ENCODE measurements around the gene MTG2.

Gene MTG2

DNA sequence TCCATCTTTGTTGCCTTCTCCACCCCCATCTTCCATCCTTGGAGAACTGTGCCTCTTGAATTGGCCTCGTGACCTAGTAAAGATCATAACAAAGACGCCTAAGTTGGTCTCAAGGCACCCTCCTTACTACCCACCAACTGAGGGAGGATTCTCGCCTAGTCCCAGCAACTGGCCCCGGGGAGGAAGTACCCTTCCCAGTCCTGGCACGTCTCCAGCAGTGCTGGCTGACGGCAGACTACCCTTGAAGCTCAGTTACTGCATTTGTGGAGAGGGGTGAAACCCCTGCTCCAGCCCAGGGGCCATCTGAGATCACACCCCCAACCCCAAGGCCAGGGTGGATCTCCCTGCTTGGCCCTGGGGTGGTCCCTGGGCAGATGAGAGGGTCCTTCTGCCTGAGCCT is 53.4 kb downstream of the MTG2 start:
- FAIRE-seq = no peak

DNA sequence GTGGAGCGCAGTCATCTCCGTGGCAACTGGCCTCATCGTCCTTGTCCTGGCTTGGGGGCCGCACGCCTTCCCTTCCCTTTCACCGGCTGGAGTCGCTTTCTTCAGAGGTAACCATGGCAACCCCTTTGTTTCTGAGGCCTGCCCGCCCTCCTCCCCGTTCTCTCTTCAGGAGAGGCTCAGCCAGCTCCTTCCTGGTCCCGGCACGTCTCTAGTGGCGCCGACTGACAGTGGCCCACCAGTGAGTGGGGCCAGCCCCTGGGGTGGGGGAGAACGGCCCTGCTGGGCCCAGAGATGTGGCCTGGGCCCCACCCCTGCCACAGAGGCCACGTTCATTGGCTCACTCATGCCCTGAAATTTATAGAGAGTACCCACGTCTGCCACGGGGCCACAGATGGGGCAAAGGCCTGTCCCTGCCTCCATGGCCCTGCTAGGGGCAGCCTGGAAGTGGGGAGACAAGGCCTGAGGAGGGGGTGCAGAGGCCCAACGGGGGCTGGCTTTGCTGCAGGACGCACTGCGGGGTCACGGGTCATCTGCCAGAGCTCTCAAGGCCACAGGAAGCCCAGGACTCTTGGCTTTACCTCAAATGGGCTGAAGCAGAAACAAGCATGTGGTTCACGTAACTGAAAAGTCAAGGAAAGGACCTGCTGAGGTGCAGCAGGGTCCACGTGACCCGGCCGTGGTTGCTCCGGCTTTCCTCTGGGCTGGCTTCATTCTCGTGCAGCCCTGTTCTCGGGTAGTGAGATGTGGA is 54.1 kb downstream of the MTG2 start:
- no peak for FAIRE-seq

DNA sequence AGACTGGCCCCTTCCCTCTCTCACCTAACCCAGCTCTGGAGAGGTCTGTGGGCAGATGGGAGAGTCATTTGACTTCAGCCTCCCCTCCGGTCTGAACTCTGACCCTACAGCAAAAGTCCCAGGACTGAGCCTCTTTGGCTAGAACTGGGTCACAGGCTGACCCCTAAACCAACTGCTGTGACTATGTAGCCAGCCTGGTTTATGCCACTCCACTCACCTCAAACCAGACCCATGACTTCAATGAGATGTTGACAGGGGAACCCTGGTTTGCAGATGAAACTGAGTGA is 54.6 kb downstream of the MTG2 start:
- no peak for FAIRE-seq

DNA sequence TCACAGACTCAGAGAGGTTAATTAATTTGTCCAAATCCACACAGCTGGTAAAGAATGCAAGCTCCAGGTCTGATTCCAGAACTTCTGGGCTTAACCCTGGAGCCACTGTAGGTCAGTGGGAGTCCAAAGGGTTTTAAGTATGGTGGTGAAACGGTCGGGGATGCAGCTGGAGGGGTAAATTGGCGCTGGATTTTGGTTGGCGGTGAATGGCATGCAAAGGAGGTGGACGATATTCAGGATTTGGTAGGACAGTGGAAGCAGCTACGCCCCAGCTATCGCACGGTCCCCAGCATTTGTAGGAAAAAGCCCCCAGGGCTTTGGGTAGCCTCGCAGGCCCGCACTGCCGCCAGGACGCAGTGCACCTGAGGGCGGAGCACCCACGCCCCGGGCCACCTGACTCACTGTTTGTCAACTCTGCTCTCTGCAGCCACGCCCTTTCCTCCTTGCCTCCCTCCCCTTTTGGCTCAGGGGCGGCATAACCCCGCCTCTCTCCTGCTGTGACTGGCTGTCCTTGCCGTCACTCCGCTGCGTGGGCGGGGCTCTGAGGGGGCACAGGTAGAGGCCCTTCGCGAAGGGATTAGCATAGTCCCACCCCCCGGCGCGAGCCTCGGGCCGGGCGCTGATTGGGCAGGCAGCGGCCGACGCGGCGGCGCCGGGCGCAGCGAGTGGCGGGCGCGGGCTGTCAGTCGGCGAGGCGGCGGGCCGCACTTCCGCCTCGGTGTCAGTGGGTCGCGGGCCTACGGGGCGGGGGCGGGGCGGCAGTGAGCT is 55.2 kb downstream of the MTG2 start, which contains the start of gene OSBPL2:
TSS of gene OSBPL2 (plus strand) at position 721 of the 768 bp plus-strand sequence. CDS start 17,664 bp downstream, outside the sequence.
- peak; percentile 96 for FAIRE-seq

DNA sequence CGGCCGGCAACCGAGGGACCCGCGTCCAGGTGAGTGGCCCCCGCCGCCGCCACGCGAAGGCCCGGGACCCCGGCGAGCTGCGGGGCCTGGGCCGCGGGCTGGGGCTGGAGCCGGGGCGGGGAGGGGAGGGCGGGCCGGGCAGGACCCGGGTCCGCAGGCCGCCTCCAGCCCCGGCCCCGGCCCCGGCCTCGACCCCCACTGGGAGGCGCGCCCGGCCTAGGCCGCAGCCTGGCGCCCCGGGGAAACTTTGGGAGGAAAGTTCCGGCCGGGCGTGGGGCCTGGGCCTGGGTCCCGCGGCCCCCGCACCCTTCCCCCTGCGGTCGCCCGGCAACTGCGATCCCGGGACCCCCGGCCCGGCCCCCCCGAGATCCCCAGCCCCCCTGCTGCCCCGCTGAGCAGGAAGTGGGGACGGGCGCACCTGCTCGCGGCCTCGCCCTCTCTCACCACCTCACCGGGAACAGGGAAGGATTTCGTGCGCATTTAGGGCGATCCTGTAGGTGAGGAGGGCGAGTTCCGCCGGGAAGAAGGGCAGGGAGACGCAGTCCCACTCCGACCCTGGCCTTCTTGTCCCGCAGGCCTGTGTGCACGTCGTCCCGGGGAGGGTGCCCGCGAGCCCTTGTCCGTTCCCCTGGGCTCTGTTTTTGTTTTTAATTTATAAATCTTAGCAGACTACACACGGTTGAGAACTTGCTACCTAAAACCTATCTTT is 55.9 kb downstream of the MTG2 start:
- no peak for FAIRE-seq

DNA sequence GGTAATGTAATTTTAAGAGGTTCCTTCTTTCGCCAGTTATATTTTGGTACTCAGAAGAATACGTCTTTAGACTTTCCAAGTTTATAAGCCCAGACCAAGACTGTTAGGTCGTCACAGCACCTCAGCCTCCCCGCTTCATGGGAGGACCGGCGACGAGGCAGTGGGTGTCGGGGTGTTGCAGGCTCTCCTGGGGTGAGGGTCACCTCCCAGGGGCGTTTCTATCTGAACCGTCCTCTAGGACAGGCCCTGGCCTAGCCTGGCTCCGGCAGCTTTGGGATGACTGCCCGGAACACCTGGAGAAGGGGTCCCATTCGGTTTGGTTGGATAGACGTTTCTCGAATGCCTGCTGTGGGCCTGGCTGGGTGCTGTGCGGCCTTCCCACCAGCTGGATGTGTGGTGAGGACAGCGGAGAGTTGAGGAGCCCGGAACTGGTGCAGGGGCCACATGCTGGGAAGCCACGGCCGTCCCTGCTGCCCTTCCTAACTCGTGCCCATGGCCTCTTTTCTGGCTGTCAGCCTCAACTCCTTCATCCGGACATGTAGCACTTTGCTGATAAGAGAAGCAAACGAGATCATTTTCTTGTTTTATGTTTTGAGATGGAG is 56.6 kb downstream of the MTG2 start:
- FAIRE-seq = no peak

DNA sequence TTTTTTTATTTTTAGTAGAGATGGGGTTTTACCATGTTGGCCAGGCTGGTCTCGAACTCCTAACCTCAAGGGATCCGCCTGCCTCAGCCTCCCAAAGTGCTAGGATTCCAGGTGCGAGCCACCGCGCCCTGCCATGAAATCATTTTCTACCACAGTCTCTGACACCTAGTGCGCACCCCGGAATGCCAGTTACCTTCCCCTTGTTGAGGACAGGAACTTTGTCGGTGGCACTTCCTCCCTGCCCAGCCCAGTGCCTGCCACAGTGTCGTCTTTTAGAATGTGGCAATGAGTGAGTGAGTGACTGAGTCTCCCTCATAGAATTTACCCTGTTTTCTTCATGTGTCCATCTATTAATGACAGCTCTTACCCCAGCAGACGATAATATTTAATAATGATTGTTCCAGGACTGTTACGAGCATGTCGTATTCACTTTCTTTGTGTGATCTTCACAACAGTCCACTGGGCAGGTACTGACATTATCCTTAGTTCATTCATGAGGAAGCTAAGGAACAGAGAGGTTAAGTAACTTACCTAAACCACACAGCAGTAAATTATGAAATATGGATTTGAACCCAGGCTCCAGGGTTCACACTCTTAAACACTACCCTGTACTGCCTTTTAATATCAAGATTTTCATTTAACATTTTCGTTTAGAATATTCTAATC is 57.3 kb downstream of the MTG2 start:
- FAIRE-seq = no peak

DNA sequence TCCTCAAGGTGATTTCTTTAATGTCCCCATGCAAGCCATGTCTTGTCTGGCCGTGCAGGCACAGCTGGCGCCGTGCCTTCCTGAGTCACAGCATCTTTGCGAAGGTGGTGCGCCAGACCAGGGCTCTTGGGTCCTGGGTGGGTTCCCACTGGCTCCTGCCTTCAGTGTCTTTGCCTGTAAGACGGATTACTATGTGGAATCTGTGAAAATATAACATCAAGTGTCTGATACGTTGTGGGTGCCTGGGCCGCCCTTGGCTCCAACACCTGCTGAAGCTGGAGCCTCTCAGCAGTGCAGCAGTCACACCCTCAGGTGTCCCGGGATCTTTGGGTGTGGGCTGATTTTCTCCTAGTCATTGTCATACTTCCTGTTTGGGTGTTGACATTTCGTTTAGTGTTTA is 58.7 kb downstream of the MTG2 start:
- no peak for FAIRE-seq

DNA sequence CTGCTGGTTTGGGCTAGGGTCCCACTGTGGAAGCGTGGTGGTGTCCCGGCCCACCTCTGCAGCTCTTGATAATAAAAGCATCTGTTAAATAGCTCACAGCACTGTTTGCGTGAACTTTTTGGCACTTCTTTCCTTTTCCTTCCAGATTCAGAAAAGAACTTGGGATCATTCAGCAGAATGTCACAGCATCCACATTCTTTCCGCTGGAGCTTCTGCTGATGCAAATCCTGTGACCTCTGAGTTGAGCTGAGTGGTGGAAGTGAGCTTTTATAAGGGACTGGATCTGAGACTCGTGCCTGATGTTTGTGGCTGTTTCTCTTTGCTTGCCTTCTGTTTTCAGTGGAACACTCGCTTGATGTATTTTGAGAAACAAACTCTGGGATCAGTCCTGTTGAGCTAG is 59.3 kb downstream of the MTG2 start:
- FAIRE-seq = no peak

DNA sequence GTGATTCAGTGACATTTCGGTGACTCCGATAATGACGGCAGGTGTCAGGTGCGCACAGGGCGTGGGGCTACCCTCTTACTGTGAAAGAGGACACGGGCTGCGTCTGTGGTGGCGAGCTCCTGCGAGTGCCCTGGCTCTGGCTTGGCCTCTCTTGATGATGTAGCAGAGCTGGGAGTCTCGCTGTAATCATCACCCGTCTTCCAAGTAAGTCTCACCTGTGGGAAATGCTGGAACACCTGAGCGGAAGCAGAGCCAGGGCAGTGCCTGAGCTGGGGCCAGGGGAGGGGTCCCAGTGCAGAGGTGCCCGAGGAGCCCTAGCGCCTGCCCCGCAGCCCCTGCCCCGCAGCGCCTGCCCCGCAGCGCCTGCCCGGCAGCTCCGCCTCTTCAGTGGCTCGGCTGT is 60.3 kb downstream of the MTG2 start:
- FAIRE-seq = no peak

DNA sequence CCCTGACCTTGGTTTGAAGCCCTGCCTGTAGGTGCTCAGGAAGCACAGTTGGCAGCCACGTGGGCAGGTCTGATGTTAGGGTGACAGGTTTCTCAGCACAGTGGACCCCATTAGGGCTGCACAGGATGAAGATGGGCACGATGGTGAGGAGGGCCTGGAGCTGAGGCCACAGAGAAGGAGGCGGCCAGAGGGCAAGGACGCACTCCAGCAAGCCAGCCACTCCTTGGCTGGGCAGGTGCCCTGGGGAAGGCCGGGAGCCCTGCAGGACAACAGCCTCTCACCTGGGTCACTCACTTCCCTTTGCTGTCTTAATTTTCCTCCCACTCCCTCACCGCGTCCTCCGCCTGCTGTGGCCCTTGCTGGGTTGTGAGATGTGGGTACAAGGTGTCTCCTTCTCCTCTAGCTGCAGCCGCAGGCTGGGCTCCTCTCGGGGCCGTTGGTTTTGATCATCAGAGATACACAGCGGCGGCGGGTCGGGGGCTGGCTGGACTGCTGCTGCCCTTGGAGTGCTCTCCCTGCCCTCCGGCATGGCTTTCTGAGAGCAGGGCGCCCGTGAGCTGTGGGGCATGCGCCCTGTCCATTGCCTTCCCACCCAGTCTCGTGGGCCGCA is 61.2 kb downstream of the MTG2 start:
- FAIRE-seq = no peak

DNA sequence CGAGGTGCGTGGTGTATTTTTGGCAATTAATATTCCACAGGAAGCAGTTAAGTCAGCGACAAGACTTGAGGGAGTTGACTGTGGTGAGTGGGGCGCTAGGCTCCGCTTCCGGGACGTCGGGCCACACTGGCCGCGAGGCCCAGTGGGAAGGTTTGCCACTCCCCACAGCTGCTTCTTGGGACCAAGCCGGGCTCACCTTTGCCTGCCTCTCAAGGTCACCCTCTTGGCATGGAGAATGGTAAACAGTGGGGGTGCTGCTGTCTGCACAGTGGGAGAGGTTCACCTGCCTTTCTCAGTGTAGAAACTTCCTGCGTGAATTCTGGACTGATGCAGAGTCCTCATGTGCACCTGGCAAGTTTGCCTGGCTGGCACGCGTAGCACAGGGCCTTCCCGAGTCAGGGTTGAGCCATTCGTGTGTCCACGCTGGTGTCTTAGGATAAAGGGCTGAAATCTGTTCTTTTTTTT is 61.8 kb downstream of the MTG2 start:
- no peak for FAIRE-seq

DNA sequence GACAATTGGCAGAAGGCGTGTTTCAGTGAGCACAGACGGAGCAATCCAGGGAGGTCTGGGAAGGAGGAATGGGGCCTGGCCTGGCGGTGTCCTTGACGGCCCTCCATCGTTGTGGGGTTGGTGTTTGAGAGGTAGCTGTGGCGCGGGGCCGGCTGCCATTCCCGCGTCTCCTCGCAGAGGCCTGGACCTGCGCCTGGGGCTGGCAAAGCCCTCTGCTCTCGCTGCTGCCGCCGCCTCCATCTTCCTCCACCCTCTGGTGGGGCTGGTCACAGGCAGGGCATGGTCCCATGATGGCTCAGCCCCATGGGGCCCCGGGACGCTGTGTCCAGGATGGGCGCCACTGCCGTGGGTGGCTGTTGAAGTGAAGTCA is 63.1 kb downstream of the MTG2 start:
- FAIRE-seq = no peak

DNA sequence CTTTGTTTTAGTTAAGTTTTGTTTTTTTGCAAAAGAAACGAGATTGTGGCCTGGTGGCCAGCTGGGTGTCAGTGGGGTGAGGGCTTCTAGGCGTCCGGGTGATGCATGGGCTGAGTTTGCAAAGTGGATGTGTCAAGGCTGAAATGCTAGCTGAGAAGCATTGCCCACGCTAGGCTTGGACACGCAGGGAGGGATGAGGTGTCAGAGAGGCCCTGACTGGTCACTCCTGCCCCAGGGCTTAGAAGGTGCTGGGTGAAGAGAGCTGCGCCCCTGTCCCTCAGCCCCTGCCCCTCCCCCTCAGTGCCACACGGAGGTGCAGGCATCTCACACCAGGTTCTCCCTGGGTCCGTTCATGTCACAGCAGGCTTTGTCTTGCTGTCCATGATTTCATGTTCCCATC is 63.6 kb downstream of the MTG2 start:
- no peak for FAIRE-seq

DNA sequence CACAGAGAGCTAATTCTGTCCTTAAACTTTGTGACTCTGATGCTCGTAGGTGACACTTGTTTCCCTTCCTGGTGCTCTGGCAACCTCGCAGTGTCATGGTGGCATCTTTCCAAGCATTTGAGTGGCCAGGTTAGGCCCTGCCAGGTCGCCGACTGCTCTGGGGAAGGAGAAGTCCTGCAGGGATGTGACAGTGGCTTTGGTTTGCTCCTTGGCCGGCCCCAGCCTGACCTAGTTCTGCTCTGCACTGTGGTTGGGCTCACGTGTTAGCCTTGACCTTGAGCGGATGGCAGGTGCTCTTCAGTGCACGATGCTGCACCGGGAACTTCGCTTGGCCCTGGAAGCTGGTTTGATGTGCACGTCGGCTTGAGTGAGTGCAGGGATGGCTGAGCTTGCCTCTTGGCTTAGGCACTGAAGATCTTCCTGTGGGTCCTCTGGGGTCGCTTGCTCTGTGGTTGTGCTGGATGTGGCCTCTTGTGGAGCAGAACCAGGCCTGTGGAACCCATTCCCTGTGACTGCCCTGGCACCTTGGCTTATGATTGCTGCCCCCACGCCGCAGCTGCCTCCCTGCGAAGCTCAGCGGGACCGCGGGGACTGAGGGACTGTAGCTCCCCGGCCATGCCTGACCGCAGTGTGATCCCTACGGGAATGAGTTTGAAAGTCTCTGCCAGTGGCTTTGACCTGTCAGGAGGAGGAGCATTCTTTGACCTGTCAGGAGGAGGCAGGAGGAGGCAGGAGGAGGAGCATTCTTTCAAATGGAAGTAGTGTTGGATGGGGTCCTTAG is 64.2 kb downstream of the MTG2 start:
- FAIRE-seq = no peak

DNA sequence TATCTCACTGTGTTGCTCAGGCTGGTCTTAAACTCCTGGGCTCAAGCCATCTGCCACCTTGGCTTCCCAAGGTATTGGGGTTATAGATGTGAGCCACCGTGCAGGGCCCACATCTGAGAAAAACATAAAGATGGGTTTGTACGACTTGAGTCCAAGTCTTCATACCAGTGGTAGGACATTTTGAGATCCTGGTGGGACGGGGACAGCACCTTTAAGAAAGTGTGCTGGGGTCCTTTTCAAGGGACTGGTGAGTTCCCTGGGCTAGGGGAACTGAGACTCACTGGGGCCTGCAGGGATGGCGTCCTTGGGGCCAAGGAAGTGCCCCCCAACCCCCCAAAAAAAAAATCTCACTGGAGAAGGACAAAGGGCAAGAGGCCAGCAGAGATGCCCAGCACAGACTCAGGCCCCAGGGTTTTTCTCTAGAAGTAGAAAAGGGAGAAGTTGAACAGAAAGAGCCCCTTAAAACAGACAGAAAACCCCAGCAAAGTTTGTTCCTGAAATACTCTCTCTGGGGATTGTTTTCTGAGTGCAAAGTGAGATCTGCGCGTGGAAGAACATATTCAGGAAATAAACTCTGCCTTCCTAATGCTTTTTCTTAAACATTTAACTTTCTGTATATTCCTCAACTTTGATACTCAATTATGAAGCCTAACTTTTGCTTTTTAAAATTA is 66.2 kb downstream of the MTG2 start:
- no peak for FAIRE-seq

DNA sequence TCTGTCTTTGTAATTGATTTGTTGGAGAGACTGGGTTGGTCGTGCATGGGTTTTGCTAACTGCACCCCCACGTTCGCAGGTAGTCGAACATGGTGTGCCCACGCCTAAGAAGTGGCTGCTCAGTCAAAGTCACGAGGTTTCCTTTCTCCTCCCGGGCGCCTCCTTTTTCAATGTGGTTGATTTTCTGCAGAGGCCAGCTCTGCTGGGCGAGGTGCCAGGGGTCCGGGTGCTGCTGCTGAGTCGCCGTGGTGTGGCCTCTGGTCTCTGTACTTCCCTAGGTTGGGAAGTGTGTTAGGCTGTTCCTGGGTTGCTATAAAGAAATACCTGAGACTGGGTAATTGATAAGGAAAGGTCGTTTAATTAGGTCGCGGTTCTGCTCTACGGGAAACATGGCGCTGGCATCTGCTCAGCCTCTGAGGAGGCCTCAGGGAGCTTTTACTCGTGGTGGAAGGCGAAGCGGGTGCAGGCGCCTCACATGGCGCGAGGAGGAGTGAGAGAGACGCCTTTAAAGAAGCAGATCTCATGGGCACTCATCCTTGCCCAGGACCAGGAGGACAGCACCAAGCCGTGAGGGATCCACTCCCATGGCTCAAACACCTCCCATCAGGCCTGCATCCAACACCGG is 69.6 kb downstream of the MTG2 start:
- no peak for FAIRE-seq

Measured in G401.6 (cell line).